Parathyroid adenoma (tissue), 2 donors: Measurements from ENCODE around the gene NYAP1.

Source experiments
- H2AFZ ChIP-seq: fragments of 300-600 bp; sonication (generic); one replicate; pipeline ENCODE4 v1.7.0; 2017; ENCODE audit warnings: antibody characterized with exemption, mild to moderate bottlenecking
- H3K27ac ChIP-seq: fragments of 300-600 bp; sonication (generic); one replicate; pipeline ENCODE4 v1.7.0; 2017
- H3K27me3 ChIP-seq: fragments of 300-600 bp; sonication (generic); one replicate; pipeline ENCODE4 v1.7.0; 2017; ENCODE audit warnings: low read length; ENCODE audit not compliant: control insufficient read depth, insufficient read depth
- H3K36me3 ChIP-seq: fragments of 300-600 bp; sonication (generic); one replicate; pipeline ENCODE4 v1.7.0; 2017; ENCODE audit warnings: low read length; ENCODE audit not compliant: control insufficient read depth, insufficient read depth
- H3K4me1 ChIP-seq: fragments of 300-600 bp; sonication (generic); one replicate; pipeline ENCODE4 v1.7.0; 2017; ENCODE audit warnings: control low read depth
- H3K4me2 ChIP-seq: fragments of 300-600 bp; sonication (generic); one replicate; pipeline ENCODE4 v1.7.0; 2017; ENCODE audit warnings: low read length
- H3K4me3 ChIP-seq: fragments of 300-600 bp; sonication (generic); one replicate; pipeline ENCODE4 v1.7.0; 2017; ENCODE audit warnings: low read depth, low read length
- H3K79me2 ChIP-seq: fragments of 300-600 bp; sonication (generic); one replicate; pipeline ENCODE4 v1.7.0; 2017; ENCODE audit warnings: control low read depth
- H3K9ac ChIP-seq: fragments of 300-600 bp; sonication (generic); one replicate; pipeline ENCODE4 v1.7.0; 2017; ENCODE audit warnings: mild to moderate bottlenecking
- H3K9me3 ChIP-seq: fragments of 300-600 bp; sonication (generic); one replicate; pipeline ENCODE4 v1.7.0; 2017; ENCODE audit warnings: low read length; ENCODE audit not compliant: control insufficient read depth
- CTCF ChIP-seq: fragments of 300-600 bp; sonication (generic); IDR thresholded peaks from one replicate; pipeline ENCODE4 v1.7.0; 2017; ENCODE audit warnings: antibody characterized with exemption, mild to moderate bottlenecking
- donor health status: primary hyperparathyroidism.

The NYAP1 gene

GRCh38 chr7:100504887-100505611 is 21.3 kb downstream of the NYAP1 start:
- Histone ChIP-seq H3K4me1 (no peaks in the 10 kb centered on the region), H3K4me2 (no peak overlapping the region), H3K9ac (no peak overlapping the region)

GRCh38 chr7:100506356-100506923 is 22.7 kb downstream of the NYAP1 start:
- H3K79me2 ChIP-seq = no peaks in the 10 kb centered on the region
- H3K9me3 ChIP-seq = no peaks in the 10 kb centered on the region
- H3K27me3 ChIP-seq = no peaks in the 10 kb centered on the region
- H3K4me3 ChIP-seq = no peak overlapping the region
- no peak overlapping the region for H3K4me2 ChIP-seq
- H2AFZ ChIP-seq = no peak overlapping the region
- no peak overlapping the region for H3K27ac ChIP-seq
- TF ChIP-seq CTCF = no peak
- H3K4me1 ChIP-seq = no peaks in the 10 kb centered on the region
- no peaks in the 10 kb centered on the region for H3K36me3 ChIP-seq
- no peak overlapping the region for H3K9ac ChIP-seq

More at GRCh38 chr7:100504887-100505611, 21.3 kb downstream of the NYAP1 start:
- Histone ChIP-seq H3K36me3 (no peaks in the 10 kb centered on the region), H3K27me3 (no peaks in the 10 kb centered on the region), H2AFZ (no peak overlapping the region), H3K9me3 (no peaks in the 10 kb centered on the region), H3K4me3 (no peak overlapping the region), H3K79me2 (no peaks in the 10 kb centered on the region), H3K27ac (no peak overlapping the region)
- no peak for TF ChIP-seq CTCF

- no peak for TF ChIP-seq CTCF
- Histone ChIP-seq H3K4me3 (no peak overlapping the region), H2AFZ (no peak overlapping the region), H3K79me2 (no peaks in the 10 kb centered on the region), H3K9ac (no peak overlapping the region), H3K9me3 (no peaks in the 10 kb centered on the region), H3K27ac (no peak overlapping the region), H3K36me3 (no peaks in the 10 kb centered on the region), H3K4me2 (no peak overlapping the region), H3K4me1 (no peaks in the 10 kb centered on the region), H3K27me3 (no peaks in the 10 kb centered on the region)
Measured at GRCh38 chr7:100509231-100509630, 25.5 kb downstream of the NYAP1 start.

GRCh38 chr7:100510437-100511239 is 26.9 kb downstream of the NYAP1 start:
- H3K4me3 ChIP-seq = no peak overlapping the region
- H3K9ac ChIP-seq = no peak overlapping the region
- no peak for TF ChIP-seq CTCF
- no peaks in the 10 kb centered on the region for H3K9me3 ChIP-seq
- no peak overlapping the region for H3K4me2 ChIP-seq
- H3K27me3 ChIP-seq = no peaks in the 10 kb centered on the region
- H3K79me2 ChIP-seq = no peaks in the 10 kb centered on the region
- no peak overlapping the region for H3K27ac ChIP-seq
- H3K36me3 ChIP-seq = no peaks in the 10 kb centered on the region
- no peaks in the 10 kb centered on the region for H3K4me1 ChIP-seq
- H2AFZ ChIP-seq = no peak overlapping the region
